GM21447 (cell line): ENCODE results near the gene CDK10.

Source experiments
- ATAC-seq: cut with Tn5 transposase; IDR thresholded peaks from one replicate; pipeline ENCODE4 v1.9.1; 2021; ENCODE audit not compliant: unreplicated experiment

The CDK10 gene

GRCh38 chr16:89710709-89711564 is 24.4 kb downstream of the CDK10 start:
- no peak for ATAC-seq

- peak; percentile 53 for ATAC-seq
Measured at GRCh38 chr16:89711601-89712273, 25.2 kb downstream of the CDK10 start.

- no peak for ATAC-seq
Measured at GRCh38 chr16:89712274-89712781, 25.8 kb downstream of the CDK10 start.

- ATAC-seq = no peak
Measured at GRCh38 chr16:89716493-89716892, 30.0 kb downstream of the CDK10 start.

- no peak for ATAC-seq
Measured at GRCh38 chr16:89716916-89717687, 30.6 kb downstream of the CDK10 start.

GRCh38 chr16:89717688-89718505 is 31.4 kb downstream of the CDK10 start:
- ATAC-seq = no peak

GRCh38 chr16:89720551-89720812 is 34.0 kb downstream of the CDK10 start:
- peak; percentile 13 for ATAC-seq

GRCh38 chr16:89720813-89721545 is 34.5 kb downstream of the CDK10 start, which contains the start of the genes VPS9D1 and ZNF276:
VPS9D1 (minus strand) TSS chr16:89720898; CDS start chr16:89720861, 37 bp downstream.
ZNF276 (plus strand) TSS chr16:89721537; CDS start chr16:89721641, 104 bp downstream.
- ATAC-seq = peak; percentile 42

GRCh38 chr16:89721546-89722391 is 35.3 kb downstream of the CDK10 start:
- peak; percentile 36 for ATAC-seq

- peak; percentile 26 for ATAC-seq
Measured at GRCh38 chr16:89722392-89723278, 36.1 kb downstream of the CDK10 start.

GRCh38 chr16:89723279-89724250 is 37.1 kb downstream of the CDK10 start:
- ATAC-seq = no peak

- no peak for ATAC-seq
Measured at GRCh38 chr16:89727406-89728120, 41.1 kb downstream of the CDK10 start.

GRCh38 chr16:89729293-89729692 is 42.8 kb downstream of the CDK10 start:
- ATAC-seq = no peak

- ATAC-seq = no peak
Measured at GRCh38 chr16:89729863-89730593, 43.5 kb downstream of the CDK10 start.

GRCh38 chr16:89730610-89731234 is 44.2 kb downstream of the CDK10 start:
- no peak for ATAC-seq
